HCT116 (cell line): ENCODE measurements around the gene MS4A12.

ENCODE experiments used
- POLR2A ChIP-seq: IDR thresholded peaks from 2 replicates; pipeline ENCODE4 v1.7.0; 2011; ENCODE audit warnings: borderline replicate concordance; ENCODE audit not compliant: insufficient read depth, insufficient read length; ENCODE audit errors: extremely low read depth
- ZFX ChIP-seq: fragments of 450-650 bp; IDR thresholded peaks from 2 replicates; pipeline ENCODE4 v1.6.1; 2017
- TF ChIP-seq, protein P1 (sequence below): IDR thresholded peaks from 2 replicates; pipeline ENCODE4 v1.6.1; 2012
- TF ChIP-seq, protein P2 (sequence below), 3 experiments: fragments of 200-600 bp in 1 of 3; sonication (generic) in 1 of 3; IDR thresholded peaks in 2 of 3; conservative IDR thresholded peaks in 1 of 3; 2 replicates each; pipeline ENCODE4 v1.5.1; 2012 to 2017; ENCODE audit warnings: low read depth in 2 of 3, low read length in 2 of 3, antibody characterized with exemption in 1 of 3, borderline replicate concordance in 1 of 3, control low read depth in 1 of 3, mild to moderate bottlenecking in 1 of 3, mixed read lengths in 1 of 3, mixed run types in 1 of 3, moderate library complexity in 1 of 3; ENCODE audit not compliant: insufficient read depth in 1 of 3
- TF ChIP-seq, protein P3 (sequence below): IDR thresholded peaks from 2 replicates; pipeline ENCODE4 v1.6.1; 2012; ENCODE audit warnings: low read depth
- TF ChIP-seq, protein P4 (sequence below): IDR thresholded peaks from 2 replicates; pipeline ENCODE4 v1.6.1; 2011; ENCODE audit warnings: mild to moderate bottlenecking, low read length, moderate library complexity; ENCODE audit not compliant: insufficient replicate concordance; ENCODE audit errors: extremely low read depth
- TF ChIP-seq, protein P5 (sequence below): IDR thresholded peaks from 2 replicates; pipeline ENCODE4 v1.6.1; 2012

DNA sequence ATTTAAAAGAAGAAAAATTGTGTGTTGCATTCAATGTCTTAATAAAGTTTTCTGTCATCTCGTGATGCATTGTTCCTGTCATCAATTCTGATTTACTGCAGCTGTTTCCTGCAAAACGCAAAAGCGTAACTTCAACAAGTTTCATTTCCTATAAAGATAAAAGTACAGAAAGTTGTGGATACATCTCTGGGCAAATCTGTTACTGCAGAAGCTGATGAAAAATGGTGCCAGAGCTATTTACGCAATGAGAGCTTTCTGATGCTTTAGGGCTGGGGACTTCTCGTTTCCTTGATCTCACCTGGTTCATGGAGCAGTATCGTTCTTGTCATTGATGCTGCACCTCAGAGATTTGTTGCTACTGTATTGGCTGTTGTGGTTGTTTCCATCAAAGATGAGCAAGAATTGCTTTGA is 15.5 kb upstream of the MS4A12 start:
- TF ChIP-seq, protein P1, sequence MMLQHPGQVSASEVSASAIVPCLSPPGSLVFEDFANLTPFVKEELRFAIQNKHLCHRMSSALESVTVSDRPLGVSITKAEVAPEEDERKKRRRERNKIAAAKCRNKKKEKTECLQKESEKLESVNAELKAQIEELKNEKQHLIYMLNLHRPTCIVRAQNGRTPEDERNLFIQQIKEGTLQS: no peak
- TF ChIP-seq, protein P2, sequence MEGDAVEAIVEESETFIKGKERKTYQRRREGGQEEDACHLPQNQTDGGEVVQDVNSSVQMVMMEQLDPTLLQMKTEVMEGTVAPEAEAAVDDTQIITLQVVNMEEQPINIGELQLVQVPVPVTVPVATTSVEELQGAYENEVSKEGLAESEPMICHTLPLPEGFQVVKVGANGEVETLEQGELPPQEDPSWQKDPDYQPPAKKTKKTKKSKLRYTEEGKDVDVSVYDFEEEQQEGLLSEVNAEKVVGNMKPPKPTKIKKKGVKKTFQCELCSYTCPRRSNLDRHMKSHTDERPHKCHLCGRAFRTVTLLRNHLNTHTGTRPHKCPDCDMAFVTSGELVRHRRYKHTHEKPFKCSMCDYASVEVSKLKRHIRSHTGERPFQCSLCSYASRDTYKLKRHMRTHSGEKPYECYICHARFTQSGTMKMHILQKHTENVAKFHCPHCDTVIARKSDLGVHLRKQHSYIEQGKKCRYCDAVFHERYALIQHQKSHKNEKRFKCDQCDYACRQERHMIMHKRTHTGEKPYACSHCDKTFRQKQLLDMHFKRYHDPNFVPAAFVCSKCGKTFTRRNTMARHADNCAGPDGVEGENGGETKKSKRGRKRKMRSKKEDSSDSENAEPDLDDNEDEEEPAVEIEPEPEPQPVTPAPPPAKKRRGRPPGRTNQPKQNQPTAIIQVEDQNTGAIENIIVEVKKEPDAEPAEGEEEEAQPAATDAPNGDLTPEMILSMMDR (IDR thresholded peaks at IDR 0.05 in 2 of 3, conservative IDR thresholded peaks at IDR 0.05 in 1 of 3; ENCODE audit: borderline replicate concordance in 1 of 3, insufficient read depth in 1 of 3, low read depth in 2 of 3, low read length in 2 of 3): no peak
- TF ChIP-seq POLR2A (no peak), ZFX (no peak)
- TF ChIP-seq, protein P3, sequence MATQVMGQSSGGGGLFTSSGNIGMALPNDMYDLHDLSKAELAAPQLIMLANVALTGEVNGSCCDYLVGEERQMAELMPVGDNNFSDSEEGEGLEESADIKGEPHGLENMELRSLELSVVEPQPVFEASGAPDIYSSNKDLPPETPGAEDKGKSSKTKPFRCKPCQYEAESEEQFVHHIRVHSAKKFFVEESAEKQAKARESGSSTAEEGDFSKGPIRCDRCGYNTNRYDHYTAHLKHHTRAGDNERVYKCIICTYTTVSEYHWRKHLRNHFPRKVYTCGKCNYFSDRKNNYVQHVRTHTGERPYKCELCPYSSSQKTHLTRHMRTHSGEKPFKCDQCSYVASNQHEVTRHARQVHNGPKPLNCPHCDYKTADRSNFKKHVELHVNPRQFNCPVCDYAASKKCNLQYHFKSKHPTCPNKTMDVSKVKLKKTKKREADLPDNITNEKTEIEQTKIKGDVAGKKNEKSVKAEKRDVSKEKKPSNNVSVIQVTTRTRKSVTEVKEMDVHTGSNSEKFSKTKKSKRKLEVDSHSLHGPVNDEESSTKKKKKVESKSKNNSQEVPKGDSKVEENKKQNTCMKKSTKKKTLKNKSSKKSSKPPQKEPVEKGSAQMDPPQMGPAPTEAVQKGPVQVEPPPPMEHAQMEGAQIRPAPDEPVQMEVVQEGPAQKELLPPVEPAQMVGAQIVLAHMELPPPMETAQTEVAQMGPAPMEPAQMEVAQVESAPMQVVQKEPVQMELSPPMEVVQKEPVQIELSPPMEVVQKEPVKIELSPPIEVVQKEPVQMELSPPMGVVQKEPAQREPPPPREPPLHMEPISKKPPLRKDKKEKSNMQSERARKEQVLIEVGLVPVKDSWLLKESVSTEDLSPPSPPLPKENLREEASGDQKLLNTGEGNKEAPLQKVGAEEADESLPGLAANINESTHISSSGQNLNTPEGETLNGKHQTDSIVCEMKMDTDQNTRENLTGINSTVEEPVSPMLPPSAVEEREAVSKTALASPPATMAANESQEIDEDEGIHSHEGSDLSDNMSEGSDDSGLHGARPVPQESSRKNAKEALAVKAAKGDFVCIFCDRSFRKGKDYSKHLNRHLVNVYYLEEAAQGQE: no peak
- TF ChIP-seq, protein P4, sequence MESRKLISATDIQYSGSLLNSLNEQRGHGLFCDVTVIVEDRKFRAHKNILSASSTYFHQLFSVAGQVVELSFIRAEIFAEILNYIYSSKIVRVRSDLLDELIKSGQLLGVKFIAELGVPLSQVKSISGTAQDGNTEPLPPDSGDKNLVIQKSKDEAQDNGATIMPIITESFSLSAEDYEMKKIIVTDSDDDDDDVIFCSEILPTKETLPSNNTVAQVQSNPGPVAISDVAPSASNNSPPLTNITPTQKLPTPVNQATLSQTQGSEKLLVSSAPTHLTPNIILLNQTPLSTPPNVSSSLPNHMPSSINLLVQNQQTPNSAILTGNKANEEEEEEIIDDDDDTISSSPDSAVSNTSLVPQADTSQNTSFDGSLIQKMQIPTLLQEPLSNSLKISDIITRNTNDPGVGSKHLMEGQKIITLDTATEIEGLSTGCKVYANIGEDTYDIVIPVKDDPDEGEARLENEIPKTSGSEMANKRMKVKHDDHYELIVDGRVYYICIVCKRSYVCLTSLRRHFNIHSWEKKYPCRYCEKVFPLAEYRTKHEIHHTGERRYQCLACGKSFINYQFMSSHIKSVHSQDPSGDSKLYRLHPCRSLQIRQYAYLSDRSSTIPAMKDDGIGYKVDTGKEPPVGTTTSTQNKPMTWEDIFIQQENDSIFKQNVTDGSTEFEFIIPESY: no peak
- TF ChIP-seq, protein P5, sequence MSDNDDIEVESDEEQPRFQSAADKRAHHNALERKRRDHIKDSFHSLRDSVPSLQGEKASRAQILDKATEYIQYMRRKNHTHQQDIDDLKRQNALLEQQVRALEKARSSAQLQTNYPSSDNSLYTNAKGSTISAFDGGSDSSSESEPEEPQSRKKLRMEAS: no peak
